ENCODE data around the gene PRKCE.

Gene PRKCE

GRCh38 chr2:45975752-45976517 lies 324.5 kb downstream of the PRKCE start:
- in situ Hi-C loops (cut with MboI; ENCODE audit: low sequenced_read_pairs) = no loop called here

- in situ Hi-C loops (cut with MboI; ENCODE audit: low sequenced_read_pairs) = no loop called here
Observed at GRCh38 chr2:45978302-45978859, 326.9 kb downstream of the PRKCE start.

GRCh38 chr2:45979065-45979464 lies 327.6 kb downstream of the PRKCE start:
- in situ Hi-C loops (cut with MboI; ENCODE audit: low sequenced_read_pairs) = no loop called here

GRCh38 chr2:45980161-45980865 lies 328.8 kb downstream of the PRKCE start:
- in situ Hi-C loops (cut with MboI; ENCODE audit: low sequenced_read_pairs) = no loop called here

GRCh38 chr2:45981384-45981930 lies 330.0 kb downstream of the PRKCE start:
- in situ Hi-C loops (cut with MboI; ENCODE audit: low sequenced_read_pairs) = no loop called here

GRCh38 chr2:45982096-45982495 lies 330.6 kb downstream of the PRKCE start:
- in situ Hi-C loops (cut with MboI; ENCODE audit: low sequenced_read_pairs) = no loop called here

GRCh38 chr2:45983213-45983612 lies 331.7 kb downstream of the PRKCE start:
- in situ Hi-C loops (cut with MboI; ENCODE audit: low sequenced_read_pairs) = no loop called here

- in situ Hi-C loops (cut with MboI; ENCODE audit: low sequenced_read_pairs) = no loop called here
Observed at GRCh38 chr2:45984366-45984765, 332.9 kb downstream of the PRKCE start.

GRCh38 chr2:45984896-45985473 lies 333.5 kb downstream of the PRKCE start:
- in situ Hi-C loops (cut with MboI; ENCODE audit: low sequenced_read_pairs) = no loop called here

GRCh38 chr2:45986509-45986908 lies 335.0 kb downstream of the PRKCE start:
- in situ Hi-C loops (cut with MboI; ENCODE audit: low sequenced_read_pairs) = no loop called here

- in situ Hi-C loops (cut with MboI; ENCODE audit: low sequenced_read_pairs) = no loop called here
Observed at GRCh38 chr2:45987856-45988255, 336.4 kb downstream of the PRKCE start.

GRCh38 chr2:45988879-45989278 lies 337.4 kb downstream of the PRKCE start:
- in situ Hi-C loops (cut with MboI; ENCODE audit: low sequenced_read_pairs) = no loop called here

GRCh38 chr2:45990131-45990530 lies 338.7 kb downstream of the PRKCE start:
- in situ Hi-C loops (cut with MboI; ENCODE audit: low sequenced_read_pairs) = no loop called here

- in situ Hi-C loops (cut with MboI; ENCODE audit: low sequenced_read_pairs) = no loop called here
Observed at GRCh38 chr2:45992021-45992740, 340.7 kb downstream of the PRKCE start.

- in situ Hi-C loops (cut with MboI; ENCODE audit: low sequenced_read_pairs) = no loop called here
Observed at GRCh38 chr2:45992741-45993475, 341.4 kb downstream of the PRKCE start.

GRCh38 chr2:45993476-45993991 lies 342.1 kb downstream of the PRKCE start:
- in situ Hi-C loops (cut with MboI; ENCODE audit: low sequenced_read_pairs) = no loop called here

- in situ Hi-C loops (cut with MboI; ENCODE audit: low sequenced_read_pairs) = no loop called here
Observed at GRCh38 chr2:45994060-45994459, 342.6 kb downstream of the PRKCE start.

GRCh38 chr2:46000660-46001059 lies 349.2 kb downstream of the PRKCE start:
- in situ Hi-C loops (cut with MboI; ENCODE audit: low sequenced_read_pairs) = loop anchor here (10.0 kb wide), 1 partner anchor 654 kb away; no protein-coding TSS in a partner anchor

- in situ Hi-C loops (cut with MboI; ENCODE audit: low sequenced_read_pairs) = loop anchor here (10.0 kb wide), 1 partner anchor 654 kb away; no protein-coding TSS in a partner anchor
Observed at GRCh38 chr2:46001290-46001689, 349.8 kb downstream of the PRKCE start.

Data from HL-60/S4 (cell line).